ENCODE measurements around the gene KCNJ18.
"Not testable (repeated sequence)": the region's sequence is repeated elsewhere in the genome, so short reads cannot be mapped to it uniquely, and the experiment has no call there.

The KCNJ18 gene

DNA sequence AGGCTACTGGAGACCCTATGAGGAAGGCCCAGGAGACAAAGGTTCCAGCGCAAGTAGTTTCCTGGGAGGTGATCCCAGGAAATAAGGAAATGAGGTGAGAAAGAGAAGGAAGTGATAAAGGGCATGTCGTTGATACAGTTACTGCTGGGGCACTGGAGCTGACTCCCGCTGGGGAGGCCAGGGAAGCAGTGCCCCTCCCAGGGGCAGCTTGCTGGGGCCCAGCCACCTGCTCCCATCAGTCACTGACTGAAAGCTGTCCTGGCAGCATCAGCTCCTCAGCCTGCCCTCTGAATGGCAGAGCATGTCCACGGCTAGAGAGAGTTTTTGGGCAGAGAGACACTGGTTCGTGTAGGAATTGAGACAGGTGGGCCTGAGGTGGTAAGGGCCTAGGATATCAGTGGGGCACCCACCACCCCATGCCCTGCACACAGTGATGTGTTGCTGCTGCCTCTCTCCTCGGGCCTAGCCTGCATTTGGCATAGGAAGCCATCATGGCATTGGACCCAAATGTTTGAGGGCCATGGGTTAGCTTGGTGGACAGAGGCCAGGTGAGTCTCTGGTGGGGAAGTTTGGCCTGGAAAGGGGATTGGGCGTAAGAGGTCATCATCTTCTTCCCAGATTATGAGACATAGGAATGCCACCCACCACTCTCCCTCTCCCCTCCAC is 4.7 kb downstream of the KCNJ18 start:
- DNase-seq; H3K27ac ChIP-seq (ENCODE audit: low read depth, low read length); H2BK15ac ChIP-seq (replicated peaks; ENCODE audit: low read depth); H3K9ac ChIP-seq (ENCODE audit: low read length); H3K27me3 ChIP-seq (ENCODE audit: insufficient read depth, low read length, poor library complexity); H3K79me2 ChIP-seq (ENCODE audit: control insufficient read depth, insufficient read depth, low read length); H3K4ac ChIP-seq (ENCODE audit: low read depth, low read length); H3K36me3 ChIP-seq (ENCODE audit: control insufficient read depth, insufficient read depth, low read length); H3K4me2 ChIP-seq (ENCODE audit: low read length); H3K79me1 ChIP-seq (ENCODE audit: low read length); H3K23ac ChIP-seq (ENCODE audit: low read length); H3K56ac ChIP-seq (ENCODE audit: low read length); H3K4me3 ChIP-seq (ENCODE audit: low read length); H2AK5ac ChIP-seq (ENCODE audit: low read length); H2BK5ac ChIP-seq (ENCODE audit: low read length); H4K8ac ChIP-seq (ENCODE audit: low read depth, low read length); H3K18ac ChIP-seq (ENCODE audit: low read length); H4K5ac ChIP-seq (ENCODE audit: low read length); H2BK120ac ChIP-seq (ENCODE audit: low read depth, low read length); H3K4me1 ChIP-seq (ENCODE audit: control insufficient read depth, low read depth, low read length): not testable (repeated sequence)
- no CpG with 5 or more reads among the region's 7 CpGs for WGBS (ENCODE audit: extremely low coverage, insufficient coverage, low lambda C conversion rate)

DNA sequence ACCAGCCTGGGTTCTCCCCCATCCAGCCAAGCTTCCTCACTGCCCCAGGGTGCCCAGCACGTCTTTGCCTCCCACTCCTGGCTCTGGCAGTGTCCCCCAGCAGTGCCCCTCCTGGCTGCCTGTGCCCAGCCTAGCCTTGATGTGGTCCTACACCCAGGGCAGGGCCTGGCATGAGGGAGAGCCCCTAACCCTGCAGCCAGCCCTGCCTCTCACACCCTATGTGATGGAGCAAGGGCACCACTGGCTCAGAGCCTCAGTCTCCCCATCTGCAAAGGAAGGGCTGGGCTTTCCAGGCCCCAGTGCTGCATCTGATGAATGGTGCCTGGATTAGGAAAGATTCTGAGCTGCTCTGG is 5.2 kb downstream of the KCNJ18 start:
- H3K79me1 ChIP-seq (ENCODE audit: low read length): not testable (repeated sequence)

DNA sequence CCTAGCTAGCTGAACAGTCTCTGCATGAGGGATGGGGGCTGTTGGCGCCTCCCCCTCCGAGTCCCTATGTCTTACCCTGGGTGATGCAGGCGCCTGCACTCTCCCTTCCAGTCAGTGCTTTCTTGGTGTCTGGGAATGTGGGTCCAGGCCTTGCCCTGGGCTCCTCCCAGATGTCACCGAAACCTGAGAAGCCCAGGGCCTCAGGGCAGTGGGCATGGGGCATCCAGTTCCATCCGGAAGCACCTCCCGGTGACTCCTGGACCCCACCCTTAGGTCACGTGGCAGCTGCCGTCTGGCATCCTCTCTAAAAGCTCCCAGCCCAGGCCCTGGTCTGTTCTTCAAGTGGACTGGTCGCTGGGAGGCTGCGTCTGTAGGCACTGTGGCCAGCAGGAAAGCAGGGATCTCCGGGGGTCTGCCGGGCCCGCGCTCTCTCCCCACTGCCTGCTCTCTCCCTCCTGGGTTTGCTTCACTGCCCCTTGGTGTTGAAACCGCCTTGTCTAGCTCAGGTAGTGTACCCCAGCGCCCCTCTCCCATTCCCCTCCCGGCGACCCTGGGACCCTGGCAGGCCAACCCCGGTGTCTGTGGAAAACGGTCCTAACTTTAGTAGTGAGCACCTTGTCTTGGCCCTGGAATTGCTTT is 6.2 kb downstream of the KCNJ18 start:
- H3K79me1 ChIP-seq (ENCODE audit: low read length); H2BK15ac ChIP-seq (replicated peaks; ENCODE audit: low read depth); H3K18ac ChIP-seq (ENCODE audit: low read length); H2BK120ac ChIP-seq (ENCODE audit: low read depth, low read length); H3K27ac ChIP-seq (ENCODE audit: low read depth, low read length); H3K56ac ChIP-seq (ENCODE audit: low read length); DNase-seq; H3K27me3 ChIP-seq (ENCODE audit: insufficient read depth, low read length, poor library complexity); H3K4me3 ChIP-seq (ENCODE audit: low read length); H3K4me1 ChIP-seq (ENCODE audit: control insufficient read depth, low read depth, low read length); H3K36me3 ChIP-seq (ENCODE audit: control insufficient read depth, insufficient read depth, low read length); H2BK5ac ChIP-seq (ENCODE audit: low read length); H4K8ac ChIP-seq (ENCODE audit: low read depth, low read length); H2AK5ac ChIP-seq (ENCODE audit: low read length); H3K4me2 ChIP-seq (ENCODE audit: low read length); H3K9ac ChIP-seq (ENCODE audit: low read length); H3K23ac ChIP-seq (ENCODE audit: low read length); H4K5ac ChIP-seq (ENCODE audit: low read length); H3K79me2 ChIP-seq (ENCODE audit: control insufficient read depth, insufficient read depth, low read length); H3K4ac ChIP-seq (ENCODE audit: low read depth, low read length): not testable (repeated sequence)
- WGBS (ENCODE audit: extremely low coverage, insufficient coverage, low lambda C conversion rate): no CpG with 5 or more reads among the region's 20 CpGs

More for the DNA sequence above, 5.2 kb downstream of the KCNJ18 start:
- H3K4me2 ChIP-seq (ENCODE audit: low read length); H3K56ac ChIP-seq (ENCODE audit: low read length); H3K4me3 ChIP-seq (ENCODE audit: low read length); H3K23ac ChIP-seq (ENCODE audit: low read length); H3K27ac ChIP-seq (ENCODE audit: low read depth, low read length); H3K79me2 ChIP-seq (ENCODE audit: control insufficient read depth, insufficient read depth, low read length); H2BK15ac ChIP-seq (replicated peaks; ENCODE audit: low read depth); H2AK5ac ChIP-seq (ENCODE audit: low read length); H3K4me1 ChIP-seq (ENCODE audit: control insufficient read depth, low read depth, low read length); H4K5ac ChIP-seq (ENCODE audit: low read length); H2BK5ac ChIP-seq (ENCODE audit: low read length); H2BK120ac ChIP-seq (ENCODE audit: low read depth, low read length); H3K9ac ChIP-seq (ENCODE audit: low read length); H3K36me3 ChIP-seq (ENCODE audit: control insufficient read depth, insufficient read depth, low read length); H3K27me3 ChIP-seq (ENCODE audit: insufficient read depth, low read length, poor library complexity); DNase-seq; H3K4ac ChIP-seq (ENCODE audit: low read depth, low read length); H4K8ac ChIP-seq (ENCODE audit: low read depth, low read length); H3K18ac ChIP-seq (ENCODE audit: low read length): not testable (repeated sequence)
- no CpG with 5 or more reads among the region's 1 CpG for WGBS (ENCODE audit: extremely low coverage, insufficient coverage, low lambda C conversion rate)

DNA sequence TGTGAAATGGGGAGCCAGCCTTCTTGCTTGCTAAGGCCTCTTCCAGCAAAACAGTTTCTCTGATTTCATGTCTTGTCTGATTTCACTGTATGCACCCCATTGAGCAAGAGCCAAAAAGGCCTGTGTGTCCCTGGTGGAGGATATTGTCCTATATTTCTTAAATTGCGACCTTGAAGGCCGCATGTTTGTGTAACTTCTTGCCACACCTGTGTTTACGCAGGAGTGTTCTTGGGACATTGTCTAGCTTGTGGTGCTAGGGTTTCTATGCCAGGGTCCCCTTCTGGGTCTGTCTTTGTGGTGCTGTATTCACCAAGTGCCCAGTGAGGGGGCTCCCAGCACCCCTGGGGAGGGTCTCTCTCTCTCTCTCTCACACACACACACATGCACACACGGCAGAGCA is 6.8 kb downstream of the KCNJ18 start:
- not testable (repeated sequence) for H3K4ac ChIP-seq (ENCODE audit: low read depth, low read length); H3K36me3 ChIP-seq (ENCODE audit: control insufficient read depth, insufficient read depth, low read length); DNase-seq; H2BK120ac ChIP-seq (ENCODE audit: low read depth, low read length); H4K8ac ChIP-seq (ENCODE audit: low read depth, low read length); H3K79me1 ChIP-seq (ENCODE audit: low read length); H3K23ac ChIP-seq (ENCODE audit: low read length); H3K4me2 ChIP-seq (ENCODE audit: low read length); H3K27me3 ChIP-seq (ENCODE audit: insufficient read depth, low read length, poor library complexity); H3K56ac ChIP-seq (ENCODE audit: low read length); H2BK5ac ChIP-seq (ENCODE audit: low read length); H2BK15ac ChIP-seq (replicated peaks; ENCODE audit: low read depth); H3K27ac ChIP-seq (ENCODE audit: low read depth, low read length); H3K4me3 ChIP-seq (ENCODE audit: low read length); H3K18ac ChIP-seq (ENCODE audit: low read length); H2AK5ac ChIP-seq (ENCODE audit: low read length); H4K5ac ChIP-seq (ENCODE audit: low read length); H3K9ac ChIP-seq (ENCODE audit: low read length); H3K79me2 ChIP-seq (ENCODE audit: control insufficient read depth, insufficient read depth, low read length); H3K4me1 ChIP-seq (ENCODE audit: control insufficient read depth, low read depth, low read length)
- WGBS (ENCODE audit: extremely low coverage, insufficient coverage, low lambda C conversion rate): no CpG with 5 or more reads among the region's 4 CpGs

DNA sequence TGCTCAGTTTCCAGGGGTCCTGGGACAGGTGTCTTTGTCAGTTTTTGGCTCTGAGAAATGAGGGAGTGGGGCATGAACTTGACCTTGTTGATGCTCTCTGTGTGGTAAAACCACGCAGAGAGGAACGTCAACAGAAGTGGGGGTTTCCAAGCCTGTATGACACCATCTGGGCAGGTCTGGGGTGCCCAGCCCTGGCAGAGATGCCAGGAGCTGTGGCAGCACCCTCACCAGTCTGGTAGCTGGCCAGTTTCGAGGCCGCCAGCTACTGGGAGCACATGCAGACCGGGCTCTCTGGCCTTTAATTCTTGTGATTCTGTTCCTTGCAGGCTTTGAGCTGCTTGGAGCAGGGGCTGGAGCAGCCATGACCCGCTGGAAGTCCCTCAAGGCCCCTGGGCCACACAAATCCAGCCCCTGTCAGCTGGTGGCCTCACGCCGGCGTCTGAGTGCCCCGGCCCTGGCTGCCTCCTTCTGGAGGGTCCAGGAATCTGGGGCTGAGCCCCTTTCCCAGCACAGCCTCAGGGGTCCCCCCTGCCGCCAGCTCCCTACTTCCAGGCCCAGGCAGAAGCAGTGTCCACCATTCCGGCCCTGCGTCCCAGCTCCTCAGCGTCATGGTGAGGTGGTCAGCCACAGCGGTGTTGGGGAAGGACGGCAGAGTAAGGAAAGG is 7.4 kb downstream of the KCNJ18 start:
- H3K36me3 ChIP-seq (ENCODE audit: control insufficient read depth, insufficient read depth, low read length); H2BK15ac ChIP-seq (replicated peaks; ENCODE audit: low read depth); H3K4ac ChIP-seq (ENCODE audit: low read depth, low read length); H3K9ac ChIP-seq (ENCODE audit: low read length); H3K27ac ChIP-seq (ENCODE audit: low read depth, low read length); DNase-seq; H3K4me2 ChIP-seq (ENCODE audit: low read length); H2BK120ac ChIP-seq (ENCODE audit: low read depth, low read length); H3K4me1 ChIP-seq (ENCODE audit: control insufficient read depth, low read depth, low read length); H3K18ac ChIP-seq (ENCODE audit: low read length); H3K23ac ChIP-seq (ENCODE audit: low read length); H3K4me3 ChIP-seq (ENCODE audit: low read length); H3K79me2 ChIP-seq (ENCODE audit: control insufficient read depth, insufficient read depth, low read length); H2AK5ac ChIP-seq (ENCODE audit: low read length); H2BK5ac ChIP-seq (ENCODE audit: low read length); H3K79me1 ChIP-seq (ENCODE audit: low read length); H3K56ac ChIP-seq (ENCODE audit: low read length); H4K5ac ChIP-seq (ENCODE audit: low read length); H3K27me3 ChIP-seq (ENCODE audit: insufficient read depth, low read length, poor library complexity); H4K8ac ChIP-seq (ENCODE audit: low read depth, low read length): not testable (repeated sequence)
- no CpG with 5 or more reads among the region's 16 CpGs for WGBS (ENCODE audit: extremely low coverage, insufficient coverage, low lambda C conversion rate)

All from mesendoderm (in vitro differentiated cells).